Hematopoietic multipotent progenitor cell treated with erythropoietin and hydrocortisone succinate and interleukin-3 and kit ligand, for 8 days (in vitro differentiated cells): ENCODE data around the gene OR6X1.

ENCODE experiments used
- DNase-seq: peaks from one replicate; pipeline ENCODE4 v3.0.0-alpha.2; 2015

Gene OR6X1, protein sequence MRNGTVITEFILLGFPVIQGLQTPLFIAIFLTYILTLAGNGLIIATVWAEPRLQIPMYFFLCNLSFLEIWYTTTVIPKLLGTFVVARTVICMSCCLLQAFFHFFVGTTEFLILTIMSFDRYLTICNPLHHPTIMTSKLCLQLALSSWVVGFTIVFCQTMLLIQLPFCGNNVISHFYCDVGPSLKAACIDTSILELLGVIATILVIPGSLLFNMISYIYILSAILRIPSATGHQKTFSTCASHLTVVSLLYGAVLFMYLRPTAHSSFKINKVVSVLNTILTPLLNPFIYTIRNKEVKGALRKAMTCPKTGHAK

DNA sequence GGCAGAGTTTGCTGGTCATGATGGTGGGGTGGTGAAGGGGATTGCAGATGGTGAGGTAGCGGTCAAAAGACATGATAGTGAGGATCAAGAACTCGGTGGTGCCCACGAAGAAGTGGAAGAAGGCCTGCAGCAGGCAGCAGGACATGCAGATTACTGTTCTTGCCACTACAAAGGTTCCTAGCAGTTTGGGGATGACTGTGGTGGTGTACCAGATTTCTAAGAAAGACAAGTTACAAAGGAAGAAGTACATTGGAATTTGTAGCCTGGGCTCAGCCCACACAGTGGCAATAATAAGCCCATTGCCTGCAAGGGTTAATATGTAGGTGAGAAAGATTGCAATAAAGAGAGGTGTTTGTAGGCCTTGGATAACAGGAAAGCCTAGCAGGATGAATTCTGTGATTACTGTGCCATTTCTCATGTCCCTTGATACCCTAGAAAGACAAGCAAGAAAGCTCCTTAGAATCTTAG is at the start of gene OR6X1:
Gene OR6X1 (minus strand): TSS at position 418 of the 468 bp plus-strand sequence. CDS start 0 bp downstream, at position 418.
- no peak for DNase-seq

DNA sequence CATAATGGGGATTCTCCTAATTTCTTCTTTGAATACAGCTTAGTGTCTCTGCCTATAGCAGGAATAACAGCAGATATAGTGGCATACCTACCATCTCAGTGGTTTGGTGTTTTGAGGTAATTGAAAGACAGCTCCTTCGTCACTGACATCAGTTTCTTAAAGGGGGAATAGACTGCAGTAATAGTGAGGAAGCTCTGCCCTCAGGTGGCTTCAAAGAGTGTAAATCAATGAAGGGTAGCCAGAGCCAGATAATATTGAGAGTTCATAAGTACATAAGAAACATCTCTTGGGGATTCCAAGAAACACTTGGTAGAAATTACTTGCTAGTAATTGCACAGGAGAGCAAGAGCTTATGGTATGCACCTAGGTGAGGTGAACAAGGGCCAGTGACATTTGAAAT is 47.4 kb upstream of the OR6X1 start:
- DNase-seq = no peak

DNA sequence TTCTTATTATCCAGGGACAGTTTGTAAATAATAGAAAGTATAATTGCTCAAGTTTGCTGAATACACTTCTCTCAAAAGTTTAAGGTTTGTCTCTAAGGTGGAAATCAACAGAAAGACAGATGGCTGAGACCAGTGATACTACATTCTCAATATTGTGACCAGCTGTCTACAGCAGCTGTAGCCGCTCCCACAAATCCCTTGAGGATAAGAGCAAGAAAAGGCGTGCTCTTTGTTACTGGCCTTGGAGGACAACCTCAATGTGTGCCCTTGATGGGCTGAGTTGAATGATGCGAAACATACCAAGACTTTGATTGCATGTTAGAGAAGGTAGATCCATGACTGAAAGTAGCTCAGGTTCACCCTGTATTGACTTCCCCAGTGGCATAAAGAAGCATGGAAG is 45.7 kb upstream of the OR6X1 start:
- no peak for DNase-seq

DNA sequence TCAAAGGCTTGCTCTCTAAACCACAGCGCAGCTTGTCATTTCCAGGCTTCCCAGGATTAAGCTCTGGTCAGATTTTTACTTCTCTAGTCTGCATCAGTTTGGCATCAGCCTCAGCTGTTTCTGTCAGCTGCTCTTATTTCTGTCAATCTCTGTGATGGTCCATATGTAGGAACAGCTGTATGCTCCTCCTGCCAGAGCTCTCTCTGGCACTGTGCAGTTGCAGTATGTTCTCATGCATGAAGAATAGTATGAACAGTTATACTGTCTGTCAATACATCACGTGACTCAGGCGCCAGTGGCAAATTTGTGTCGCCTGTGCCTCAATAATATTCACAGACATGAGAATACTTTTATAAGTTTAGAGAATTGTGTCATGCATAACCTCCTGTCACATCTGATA is 45.1 kb upstream of the OR6X1 start:
- DNase-seq = no peak

- no peak for DNase-seq
Measured at GRCh38 chr11:123798513-123799252, 44.4 kb upstream of the OR6X1 start.

DNA sequence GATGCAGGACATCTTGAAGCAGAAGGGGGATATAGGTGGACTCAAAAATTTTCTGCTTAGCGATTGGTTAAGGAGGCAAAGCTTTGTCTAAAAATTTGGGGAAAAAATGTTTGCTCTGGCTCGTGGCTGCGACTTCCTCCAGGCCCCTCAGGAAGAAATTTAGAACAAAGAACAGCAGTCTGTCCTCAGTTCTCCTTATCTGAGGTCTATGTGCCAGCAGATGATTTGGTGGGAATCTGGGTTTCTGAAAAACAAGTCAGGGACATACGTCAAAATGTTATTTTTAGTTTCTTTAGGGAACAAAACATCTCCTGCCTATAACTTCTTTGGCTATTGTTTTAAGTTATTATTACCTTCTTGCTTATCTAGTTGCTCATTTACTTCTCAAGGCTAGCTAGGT is 43.8 kb upstream of the OR6X1 start:
- no peak for DNase-seq

DNA sequence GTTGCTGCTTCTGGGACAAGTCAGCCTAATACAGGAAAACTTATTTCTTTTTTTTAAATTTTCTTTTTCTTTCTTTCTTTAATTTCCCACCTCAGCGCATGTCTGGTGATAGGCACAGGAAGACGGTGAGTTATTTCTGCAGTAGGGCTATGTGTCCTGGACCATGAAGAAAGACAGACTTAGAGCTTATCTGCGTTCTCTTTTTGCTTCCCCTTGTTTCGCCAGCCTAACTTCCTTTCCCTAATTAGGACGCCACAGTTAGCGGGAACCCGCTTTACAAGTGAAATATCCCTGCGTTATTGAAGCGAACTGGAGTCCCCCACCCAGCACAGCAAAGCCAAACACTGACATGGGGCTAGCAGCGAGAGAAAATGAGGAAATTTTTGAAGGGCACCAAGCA is 43.2 kb upstream of the OR6X1 start:
- DNase-seq = no peak

DNA sequence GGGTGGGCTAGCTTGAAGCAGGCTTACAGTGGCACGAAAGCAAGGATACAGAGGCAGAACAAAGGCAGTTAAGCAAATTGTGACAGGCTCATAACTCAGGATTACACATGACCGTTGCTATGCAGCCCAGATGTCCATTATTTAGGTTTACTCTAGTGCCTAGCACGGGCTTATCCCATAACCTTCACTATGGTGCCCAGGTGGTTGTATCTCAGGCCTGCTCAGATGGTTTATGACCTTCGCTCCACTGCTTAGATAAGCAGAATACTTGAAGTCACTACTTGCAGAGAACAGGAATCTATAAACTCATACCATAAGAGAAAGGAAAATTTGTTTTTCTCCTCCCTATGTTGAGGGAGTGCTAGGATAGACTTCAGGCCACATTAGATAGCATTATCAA is 42.8 kb upstream of the OR6X1 start:
- no peak for DNase-seq

- DNase-seq = no peak
Measured at GRCh38 chr11:123796226-123796625, 41.9 kb upstream of the OR6X1 start.

GRCh38 chr11:123783536-123783935 is 29.2 kb upstream of the OR6X1 start:
- DNase-seq = no peak

DNA sequence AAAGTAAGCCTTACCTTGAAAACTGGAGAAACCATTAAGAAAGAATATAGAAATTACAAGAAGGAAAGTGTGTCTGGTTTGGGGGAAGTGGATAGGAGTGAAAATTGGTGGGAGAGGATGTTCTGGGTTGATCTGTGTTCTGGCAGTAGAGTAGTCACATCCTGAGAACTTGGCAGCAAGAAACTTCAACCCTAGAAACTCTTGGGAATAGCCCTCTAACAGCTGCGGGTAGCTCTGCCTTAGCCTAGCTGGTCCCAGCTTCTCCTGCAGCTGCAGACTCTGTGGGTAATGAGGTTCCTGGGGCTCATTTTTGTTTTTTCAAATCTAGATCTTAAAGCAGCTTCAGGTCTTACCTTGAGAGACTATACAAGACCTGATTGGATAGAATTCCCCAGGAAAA is 24.2 kb upstream of the OR6X1 start:
- no peak for DNase-seq

- no peak for DNase-seq
Measured at GRCh38 chr11:123775715-123776549, 21.6 kb upstream of the OR6X1 start.

DNA sequence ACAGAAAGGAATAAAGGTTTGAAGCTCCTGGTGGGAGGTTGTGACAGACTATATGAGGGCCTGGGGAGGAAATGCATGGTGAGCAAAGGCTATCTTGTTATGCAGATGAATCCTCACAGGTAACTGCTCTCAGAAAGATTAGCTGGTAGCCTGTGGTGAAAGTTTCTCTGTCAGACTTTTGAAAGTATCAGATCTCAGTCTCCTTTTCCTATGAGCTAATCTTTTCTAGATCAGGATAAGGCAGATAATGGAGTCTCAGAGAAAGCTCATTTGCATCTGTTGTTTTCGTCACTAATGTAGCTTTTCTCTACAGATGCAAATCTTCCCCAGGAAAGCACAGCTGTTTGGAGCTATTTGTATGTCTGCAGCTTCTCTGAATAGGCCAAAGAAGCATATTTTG is 21.0 kb upstream of the OR6X1 start:
- DNase-seq = no peak

GRCh38 chr11:123773959-123774358 is 19.6 kb upstream of the OR6X1 start:
- DNase-seq = no peak

DNA sequence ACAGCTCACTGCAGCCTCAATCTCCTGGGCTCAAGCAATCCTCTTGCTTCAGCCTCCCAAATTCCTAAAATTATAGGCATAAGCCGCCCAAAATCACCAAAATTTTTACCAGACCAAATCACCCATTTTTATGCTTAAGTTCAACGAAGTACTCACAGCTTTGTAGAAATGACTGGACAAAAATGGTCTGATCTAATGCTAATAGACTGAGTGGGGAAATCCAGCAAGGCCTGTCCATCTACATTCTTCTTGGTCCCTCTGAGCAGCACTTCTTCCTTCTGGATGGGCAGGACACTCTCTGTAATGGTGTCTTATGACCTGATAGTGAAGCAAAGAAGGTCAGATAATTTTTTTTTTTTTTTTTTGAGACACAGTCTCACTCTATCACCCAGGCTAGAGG is 18.7 kb upstream of the OR6X1 start:
- DNase-seq = no peak

DNA sequence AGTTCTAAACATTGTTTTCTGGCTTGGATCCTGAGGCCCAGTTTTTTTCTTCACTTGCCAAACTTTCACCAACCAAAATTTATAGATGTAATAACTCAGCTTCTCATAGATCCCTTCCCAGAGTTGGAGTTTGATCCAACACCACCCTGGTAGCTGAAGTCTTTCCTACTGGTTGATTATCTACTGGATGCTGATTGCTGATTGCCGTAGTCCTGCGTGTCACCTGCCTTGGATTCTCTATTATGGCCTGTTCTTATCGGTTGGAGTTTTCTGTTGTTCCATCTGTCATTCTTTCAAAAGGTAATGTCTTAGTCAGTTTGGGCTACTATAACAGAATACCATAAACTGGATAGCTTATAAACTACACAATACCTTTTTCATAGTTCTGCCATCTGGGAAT is 17.3 kb upstream of the OR6X1 start:
- no peak for DNase-seq

DNA sequence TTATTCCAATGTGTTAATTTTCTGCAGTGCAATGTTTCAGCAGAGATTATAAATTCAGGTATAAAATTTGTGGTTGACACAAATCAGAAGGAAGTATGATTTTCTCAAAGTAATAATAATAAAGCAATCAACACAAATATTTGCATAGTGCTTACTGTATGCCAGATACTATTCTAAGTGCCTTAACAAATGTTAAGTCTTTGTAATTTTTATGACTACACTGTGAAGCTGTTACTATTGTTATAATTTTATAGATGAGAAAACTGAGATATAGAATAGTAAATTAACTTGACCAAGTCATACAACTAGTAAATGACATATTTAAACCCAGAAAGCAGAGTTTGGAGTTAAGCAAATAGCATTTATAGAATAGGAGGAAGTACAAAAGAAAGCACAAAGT is 16.4 kb upstream of the OR6X1 start:
- no peak for DNase-seq

- DNase-seq = no peak
Measured at GRCh38 chr11:123765601-123766000, 11.3 kb upstream of the OR6X1 start.

DNA sequence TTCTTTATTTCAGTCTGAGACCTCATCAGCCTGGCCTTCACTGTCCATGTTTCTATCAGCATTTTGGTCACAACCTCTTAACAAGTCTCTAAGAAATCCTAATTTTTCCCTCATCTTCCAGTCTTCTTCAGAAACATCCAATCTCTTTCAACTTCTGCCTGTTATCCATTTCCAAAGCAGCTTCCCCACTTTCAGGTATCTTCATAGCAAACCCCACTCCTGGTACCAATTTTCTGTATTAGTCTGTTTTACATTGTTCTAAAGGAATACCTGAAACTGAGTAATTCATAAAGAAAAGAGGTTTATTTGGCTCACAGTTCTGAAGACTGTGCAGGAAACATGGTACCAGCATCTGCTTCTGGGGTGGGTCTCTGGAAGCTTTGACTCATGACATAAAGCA is 8.1 kb upstream of the OR6X1 start:
- no peak for DNase-seq

DNA sequence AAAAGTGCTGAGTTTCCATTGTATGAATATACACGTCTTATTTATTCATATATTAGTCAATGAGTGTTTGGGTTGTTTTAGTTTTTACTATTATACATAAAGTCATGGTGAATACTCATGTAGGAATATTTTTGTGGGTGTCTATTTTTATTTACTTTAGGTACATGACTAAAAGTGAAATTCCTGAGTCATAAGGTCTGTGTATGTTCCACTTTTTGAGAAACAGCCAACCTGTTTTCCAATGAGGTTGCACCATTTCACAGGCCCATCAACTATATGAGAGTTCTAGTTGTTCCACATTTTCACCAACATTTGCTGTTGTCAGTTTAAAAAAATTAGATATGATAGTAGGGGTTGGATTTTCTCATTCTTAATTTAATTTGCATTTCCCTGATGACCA is 6.6 kb upstream of the OR6X1 start:
- no peak for DNase-seq

GRCh38 chr11:123757976-123758375 is 3.7 kb upstream of the OR6X1 start:
- DNase-seq = no peak

GRCh38 chr11:123755813-123756212 is 1.5 kb upstream of the OR6X1 start:
- DNase-seq = no peak

DNA sequence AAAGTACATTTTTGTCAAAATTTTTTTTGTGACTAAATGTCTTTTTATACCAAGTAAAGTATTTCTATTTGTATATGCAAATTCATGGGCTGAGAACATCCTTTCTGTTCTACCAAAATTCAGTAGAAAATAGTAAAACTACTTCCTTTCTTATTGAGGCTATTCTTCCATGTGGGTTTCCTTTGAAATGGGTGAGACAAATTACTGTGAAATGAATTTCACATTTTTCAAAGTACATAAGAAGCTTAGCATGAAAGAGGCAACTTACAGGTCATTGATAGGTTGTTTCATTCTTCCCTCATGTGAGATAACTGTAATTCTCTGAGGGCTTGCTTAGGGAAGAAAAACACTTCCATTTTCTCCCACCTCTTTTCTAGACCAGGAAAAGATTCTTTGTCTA is 1.0 kb upstream of the OR6X1 start:
- DNase-seq = no peak

DNA sequence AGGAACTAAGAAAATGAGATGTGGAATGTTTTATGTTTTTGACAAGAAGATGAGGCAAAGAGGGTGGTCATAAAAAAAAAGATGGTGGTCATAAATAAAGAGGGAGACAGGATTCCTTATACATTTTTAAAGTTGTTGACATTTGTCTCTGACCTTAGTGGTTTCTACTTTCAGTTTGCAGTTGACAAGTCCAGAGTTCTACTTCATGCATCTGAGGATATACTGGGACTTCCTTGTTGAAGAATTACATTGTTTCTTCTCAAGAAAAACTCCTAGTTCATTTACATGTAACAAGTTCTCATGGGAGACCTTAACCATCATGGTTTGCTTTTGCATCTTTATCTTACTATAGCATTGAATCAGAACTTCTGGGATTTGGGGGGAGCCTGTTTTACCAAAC is 1.2 kb downstream of the OR6X1 start:
- DNase-seq = no peak
